NK-92 treated with Interleukin-12 subunit alpha and Interleukin-12 subunit beta, amount 100 ng/mL, for 24 hours (cell line): ENCODE measurements around the gene PICALM.
"Not testable (repeated sequence)": the region's sequence is repeated elsewhere in the genome, so short reads cannot be mapped to it uniquely, and the experiment has no call there.

Source experiments
- DNase-seq: peaks from one replicate; lab custom pipeline; 2025; lab: John Stamatoyannopoulos, UW

PICALM gene

GRCh38 chr11:85939099-85940015 lies 129.5 kb downstream of the PICALM start:
- DNase-seq, result no peak

GRCh38 chr11:85937835-85938234 lies 131.0 kb downstream of the PICALM start:
- no peak for DNase-seq

- no peak for DNase-seq
These were observed 133.1 kb downstream of the PICALM start for GRCh38 chr11:85935751-85936150.

GRCh38 chr11:85934596-85935169 lies 134.2 kb downstream of the PICALM start:
- no peak for DNase-seq

GRCh38 chr11:85930879-85931366 lies 138.0 kb downstream of the PICALM start:
- DNase-seq, result no peak

- DNase-seq, result not testable (repeated sequence)
These were observed 142.2 kb downstream of the PICALM start for GRCh38 chr11:85926653-85927214.

- no peak for DNase-seq
These were observed 145.4 kb downstream of the PICALM start for GRCh38 chr11:85923455-85923854.

GRCh38 chr11:85922367-85922766 lies 146.5 kb downstream of the PICALM start:
- DNase-seq, result no peak

GRCh38 chr11:85918910-85919794 lies 149.7 kb downstream of the PICALM start:
- no peak for DNase-seq

- no peak for DNase-seq
These were observed 154.5 kb downstream of the PICALM start for GRCh38 chr11:85914425-85914824.

GRCh38 chr11:85913513-85913912 lies 155.4 kb downstream of the PICALM start:
- no peak for DNase-seq

GRCh38 chr11:85912414-85912813 lies 156.5 kb downstream of the PICALM start:
- no peak for DNase-seq
